Osteocyte (in vitro differentiated cells): ENCODE measurements around the gene SSBP1. TPM values are rescaled to one million over a fixed set of nuclear protein-coding genes. Genes with fewer than 3 reads are reported as not detected.

Experiments used
- DNase-seq: peaks from one replicate; pipeline ENCODE4 v3.0.0; 2021; ENCODE audit warnings: mixed read lengths; ENCODE audit not compliant: unreplicated experiment; ENCODE audit errors: extremely low spot score
- H3K27ac Mint-ChIP-seq: one replicate; pipeline ENCODE4 v1.8.0; 2021; ENCODE audit warnings: mild to moderate bottlenecking, mixed read lengths; ENCODE audit not compliant: unreplicated experiment
- H3K27me3 Mint-ChIP-seq: one replicate; pipeline ENCODE4 v1.8.0; 2021; ENCODE audit warnings: mixed read lengths; ENCODE audit not compliant: unreplicated experiment
- H3K36me3 Mint-ChIP-seq: one replicate; pipeline ENCODE4 v1.8.0; 2021; ENCODE audit warnings: mixed read lengths; ENCODE audit not compliant: unreplicated experiment
- H3K4me1 Mint-ChIP-seq: one replicate; pipeline ENCODE4 v1.8.0; 2021; ENCODE audit warnings: mixed read lengths; ENCODE audit not compliant: unreplicated experiment
- H3K4me3 Mint-ChIP-seq: one replicate; pipeline ENCODE4 v1.8.0; 2021; ENCODE audit warnings: mild to moderate bottlenecking, moderate library complexity, mixed read lengths; ENCODE audit not compliant: unreplicated experiment
- H3K9me3 Mint-ChIP-seq: one replicate; pipeline ENCODE4 v1.8.0; 2021; ENCODE audit warnings: mixed read lengths; ENCODE audit not compliant: unreplicated experiment
- CTCF ChIP-seq: fragments of 200-600 bp; sonication (generic); IDR thresholded peaks from 2 replicates; pipeline ENCODE4 v1.5.0; 2021; ENCODE audit warnings: antibody characterized with exemption, mild to moderate bottlenecking, moderate library complexity
- total RNA-seq: library from RNA; stranded (reverse); gene quantifications from 2 replicates; pipeline ENCODE4 v1.2.1, GENCODE V29; 2021

Gene SSBP1
- total RNA-seq, 1 donor from 2014 or later, result 112 TPM

DNA sequence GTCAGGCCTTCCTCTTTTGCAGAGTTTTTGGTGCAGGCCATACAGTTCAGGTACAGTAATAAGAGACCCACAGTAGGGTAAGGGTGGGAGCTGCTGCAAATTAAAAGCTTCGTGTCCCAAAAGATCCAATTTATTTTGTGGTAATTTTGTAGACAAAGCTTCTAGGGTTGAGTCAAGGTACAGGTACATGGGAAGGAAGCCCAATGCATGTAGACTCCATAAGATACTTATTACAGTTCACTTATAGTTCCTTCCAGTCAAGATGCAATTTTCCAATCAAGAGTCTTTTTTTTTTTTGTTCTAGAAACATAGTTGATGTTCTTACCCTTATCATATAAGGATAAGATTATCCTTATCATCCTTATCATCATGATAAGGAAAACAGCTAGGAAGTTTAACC lies 38.2 kb downstream of the SSBP1 start, which contains the start of gene TAS2R4:
Gene TAS2R4, plus strand, starts transcription at position 301 of the 400 bp plus-strand sequence. CDS start 1,815 bp downstream, outside the sequence.
- Mint-ChIP-seq H3K9me3 (no peaks in the 10 kb centered on the region), H3K4me3 (no peak within 1 kb of the TSS), H3K27me3 (no peaks in the 10 kb centered on the region), H3K4me1 (no peaks in the 10 kb centered on the region), H3K36me3 (peaks cover 45% of the 10 kb centered on the region), H3K27ac (no peak within 1 kb of the TSS)
- DNase-seq, result no peak
- no peak for TF ChIP-seq CTCF

- Mint-ChIP-seq H3K4me1 (no peaks in the 10 kb centered on the region), H3K4me3 (no peak overlapping the region), H3K27me3 (no peaks in the 10 kb centered on the region), H3K9me3 (no peaks in the 10 kb centered on the region), H3K27ac (no peak overlapping the region), H3K36me3 (peaks cover 16% of the 10 kb centered on the region)
- DNase-seq, result no peak
- TF ChIP-seq CTCF, result peak; percentile 77
These were observed 47.8 kb downstream of the SSBP1 start for GRCh38 chr7:141785706-141786552.

DNA sequence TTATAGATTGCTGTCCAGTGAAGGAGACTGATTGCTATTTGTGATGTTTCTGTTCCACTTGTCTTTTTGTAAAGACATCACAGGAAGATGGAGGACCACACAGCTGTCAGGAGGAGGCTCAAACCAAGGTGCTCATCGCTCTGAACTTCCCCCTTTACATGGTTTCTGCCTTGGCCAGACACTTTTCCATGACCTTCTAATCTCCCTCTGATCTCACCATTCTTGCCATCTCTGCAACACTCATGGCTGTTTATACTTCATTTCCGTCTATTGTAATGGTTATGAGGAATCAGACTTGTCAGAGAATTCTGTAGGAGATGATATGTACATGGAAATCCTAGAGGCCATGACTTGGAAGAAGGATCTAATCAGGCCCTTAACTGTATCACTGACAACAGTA lies 50.1 kb downstream of the SSBP1 start:
- no peak for DNase-seq
- H3K36me3 Mint-ChIP-seq, result peaks cover 19% of the 10 kb centered on the region
- H3K4me3 Mint-ChIP-seq, result no peak overlapping the region
- H3K27me3 Mint-ChIP-seq, result no peaks in the 10 kb centered on the region
- no peaks in the 10 kb centered on the region for H3K9me3 Mint-ChIP-seq
- no peak overlapping the region for H3K27ac Mint-ChIP-seq
- no peak for TF ChIP-seq CTCF
- H3K4me1 Mint-ChIP-seq, result no peaks in the 10 kb centered on the region

GRCh38 chr7:141789917-141790316 lies 51.8 kb downstream of the SSBP1 start, which contains the start of gene TAS2R5:
Gene TAS2R5, plus strand, starts transcription at chr7:141790217. Its CDS starts 145 bp downstream, at chr7:141790362.
- Mint-ChIP-seq H3K4me3 (no peak within 1 kb of the TSS), H3K4me1 (no peaks in the 10 kb centered on the region), H3K36me3 (peaks cover 17% of the 10 kb centered on the region), H3K27ac (no peak within 1 kb of the TSS), H3K9me3 (no peaks in the 10 kb centered on the region), H3K27me3 (no peaks in the 10 kb centered on the region)
- no peak for TF ChIP-seq CTCF
- no peak for DNase-seq

- Mint-ChIP-seq H3K4me3 (no peak overlapping the region), H3K9me3 (no peaks in the 10 kb centered on the region), H3K36me3 (peaks cover 17% of the 10 kb centered on the region), H3K4me1 (no peaks in the 10 kb centered on the region), H3K27ac (no peak overlapping the region), H3K27me3 (no peaks in the 10 kb centered on the region)
- DNase-seq, result no peak
- TF ChIP-seq CTCF, result no peak
These were observed 54.4 kb downstream of the SSBP1 start for GRCh38 chr7:141792526-141792925.
